Measurements from ENCODE around the gene FAM161B.
"Not testable (repeated sequence)": the region's sequence is repeated elsewhere in the genome, so short reads cannot be mapped to it uniquely, and the experiment has no call there.

Gene FAM161B

DNA sequence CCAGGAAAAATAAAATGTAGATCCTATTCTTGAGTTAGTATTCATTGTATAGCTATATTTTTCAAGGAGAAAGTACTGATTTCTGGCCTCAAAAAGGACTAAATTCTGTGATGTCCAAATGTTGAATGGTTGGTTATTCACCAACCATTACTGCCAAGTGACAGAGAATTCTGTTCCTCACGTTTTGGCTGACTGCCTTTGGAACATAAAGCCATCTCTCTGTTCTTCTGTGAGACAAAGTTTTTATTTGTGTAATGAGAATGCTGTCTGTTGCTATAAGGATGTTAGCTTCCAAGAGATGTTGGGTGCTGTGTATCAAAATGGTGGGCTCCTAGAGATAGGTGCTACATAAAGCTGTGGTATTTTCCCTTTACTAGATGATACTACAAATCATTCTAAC is 54.0 kb downstream of the FAM161B start:
- Histone ChIP-seq H3K9ac (ENCODE audit: low read length) (no peak overlapping the region), H3K9me3 (ENCODE audit: control insufficient read depth, insufficient read depth, low read depth, low read length) (no peaks in the 10 kb centered on the region), H3K4me1 (ENCODE audit: control insufficient read depth, insufficient read depth, low read length) (no peaks in the 10 kb centered on the region), H3K27ac (ENCODE audit: low read depth, low read length) (no peak overlapping the region), H3K4me3 (ENCODE audit: low read depth, low read length) (no peak overlapping the region), H3K27me3 (ENCODE audit: control insufficient read depth, insufficient read depth, low read length) (no peaks in the 10 kb centered on the region), H3K36me3 (ENCODE audit: control insufficient read depth, insufficient read depth, low read length) (peaks cover 70% of the 10 kb centered on the region)

DNA sequence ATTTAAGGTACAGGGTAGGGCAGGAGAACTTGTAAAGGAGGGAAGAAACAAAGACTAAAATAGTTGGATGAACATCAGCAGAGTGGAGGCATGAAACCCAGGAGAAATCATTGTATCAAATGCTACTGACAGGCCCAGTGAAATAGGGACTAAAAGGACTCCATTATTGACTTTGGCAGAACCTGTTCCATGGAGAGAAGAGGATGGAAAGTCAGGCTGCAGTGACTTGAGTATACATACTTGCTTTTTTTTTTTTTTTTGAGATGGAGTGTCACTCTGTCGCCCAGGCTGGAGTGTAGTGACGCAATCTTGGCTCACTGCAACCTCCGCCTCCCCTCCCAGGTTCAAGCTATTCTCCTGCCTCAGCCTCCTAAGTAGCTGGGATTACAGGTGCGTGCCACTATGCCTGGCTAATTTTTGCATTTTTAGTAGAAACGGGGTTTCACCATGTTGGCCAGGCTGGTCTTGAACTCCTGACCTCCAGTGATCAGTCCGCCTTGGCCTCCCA is 55.7 kb downstream of the FAM161B start:
- H3K4me1 ChIP-seq (ENCODE audit: control insufficient read depth, insufficient read depth, low read length); H3K4me3 ChIP-seq (ENCODE audit: low read depth, low read length); H3K9ac ChIP-seq (ENCODE audit: low read length); H3K9me3 ChIP-seq (ENCODE audit: control insufficient read depth, insufficient read depth, low read depth, low read length); H3K27ac ChIP-seq (ENCODE audit: low read depth, low read length); H3K27me3 ChIP-seq (ENCODE audit: control insufficient read depth, insufficient read depth, low read length): not testable (repeated sequence)
- H3K36me3 ChIP-seq (ENCODE audit: control insufficient read depth, insufficient read depth, low read length), result peaks cover 60% of the 10 kb centered on the region

DNA sequence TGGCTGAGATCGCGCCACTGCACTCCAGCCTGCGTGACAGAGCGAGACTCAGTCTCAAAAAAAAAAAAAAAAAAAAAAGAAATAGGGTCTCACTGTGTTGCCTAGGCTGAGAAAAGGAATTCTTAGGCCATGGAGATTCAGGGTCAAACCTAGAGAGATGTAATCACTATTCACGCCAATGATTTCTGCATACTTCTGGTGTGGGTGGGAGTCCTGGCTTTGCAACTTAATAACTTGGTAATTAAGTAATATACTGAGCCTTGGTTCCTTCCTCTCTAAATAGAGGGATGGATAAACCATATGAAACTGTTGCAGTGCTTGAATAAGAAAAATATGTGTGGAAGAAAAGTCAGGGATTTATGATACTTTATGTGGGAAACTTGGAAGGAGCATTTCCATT is 60.5 kb downstream of the FAM161B start:
- Histone ChIP-seq H3K4me3 (ENCODE audit: low read depth, low read length) (no peak overlapping the region), H3K36me3 (ENCODE audit: control insufficient read depth, insufficient read depth, low read length) (peaks cover 14% of the 10 kb centered on the region), H3K27ac (ENCODE audit: low read depth, low read length) (no peak overlapping the region), H3K4me1 (ENCODE audit: control insufficient read depth, insufficient read depth, low read length) (peaks cover 10% of the 10 kb centered on the region), H3K27me3 (ENCODE audit: control insufficient read depth, insufficient read depth, low read length) (no peaks in the 10 kb centered on the region), H3K9ac (ENCODE audit: low read length) (no peak overlapping the region), H3K9me3 (ENCODE audit: control insufficient read depth, insufficient read depth, low read depth, low read length) (no peaks in the 10 kb centered on the region)

DNA sequence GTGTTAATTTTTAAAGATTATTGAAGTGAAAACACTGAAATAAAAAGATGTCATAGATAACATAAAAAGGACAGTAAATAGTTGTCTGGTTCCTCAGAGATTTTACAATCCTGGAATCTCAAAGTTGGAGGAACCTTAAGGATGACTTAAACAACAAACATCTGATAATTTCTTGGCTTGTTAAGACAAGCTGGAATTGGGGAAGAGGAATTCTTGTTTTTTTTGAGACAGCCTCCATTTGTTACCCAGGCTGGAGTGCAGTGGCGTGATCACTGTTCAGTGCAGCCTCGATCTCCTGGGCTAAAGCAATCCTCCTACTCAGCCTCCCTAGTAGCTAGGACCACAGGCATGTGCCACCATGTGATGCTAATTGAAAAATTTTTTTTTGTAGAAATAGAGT is 60.9 kb downstream of the FAM161B start:
- Histone ChIP-seq H3K4me1 (ENCODE audit: control insufficient read depth, insufficient read depth, low read length) (peaks cover 10% of the 10 kb centered on the region), H3K36me3 (ENCODE audit: control insufficient read depth, insufficient read depth, low read length) (peaks cover 12% of the 10 kb centered on the region), H3K9me3 (ENCODE audit: control insufficient read depth, insufficient read depth, low read depth, low read length) (no peaks in the 10 kb centered on the region), H3K27ac (ENCODE audit: low read depth, low read length) (no peak overlapping the region), H3K9ac (ENCODE audit: low read length) (no peak overlapping the region), H3K4me3 (ENCODE audit: low read depth, low read length) (no peak overlapping the region), H3K27me3 (ENCODE audit: control insufficient read depth, insufficient read depth, low read length) (no peaks in the 10 kb centered on the region)

DNA sequence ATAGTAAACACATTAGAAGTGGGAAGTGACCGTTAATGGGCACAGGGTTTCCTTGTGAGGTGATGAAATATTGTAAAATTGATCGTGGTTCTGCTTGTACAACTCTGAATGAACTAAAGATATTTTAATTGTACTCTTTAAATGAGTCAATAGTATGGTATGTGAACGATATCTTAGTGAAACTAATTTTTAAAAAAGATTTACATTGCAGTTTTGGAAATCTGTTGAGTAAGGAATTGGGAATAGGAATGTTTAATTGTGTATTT is 61.5 kb downstream of the FAM161B start:
- Histone ChIP-seq H3K4me3 (ENCODE audit: low read depth, low read length) (peak overlapping the region; percentile 88), H3K9ac (ENCODE audit: low read length) (peak overlapping the region; percentile 29), H3K4me1 (ENCODE audit: control insufficient read depth, insufficient read depth, low read length) (peaks cover 10% of the 10 kb centered on the region)

DNA sequence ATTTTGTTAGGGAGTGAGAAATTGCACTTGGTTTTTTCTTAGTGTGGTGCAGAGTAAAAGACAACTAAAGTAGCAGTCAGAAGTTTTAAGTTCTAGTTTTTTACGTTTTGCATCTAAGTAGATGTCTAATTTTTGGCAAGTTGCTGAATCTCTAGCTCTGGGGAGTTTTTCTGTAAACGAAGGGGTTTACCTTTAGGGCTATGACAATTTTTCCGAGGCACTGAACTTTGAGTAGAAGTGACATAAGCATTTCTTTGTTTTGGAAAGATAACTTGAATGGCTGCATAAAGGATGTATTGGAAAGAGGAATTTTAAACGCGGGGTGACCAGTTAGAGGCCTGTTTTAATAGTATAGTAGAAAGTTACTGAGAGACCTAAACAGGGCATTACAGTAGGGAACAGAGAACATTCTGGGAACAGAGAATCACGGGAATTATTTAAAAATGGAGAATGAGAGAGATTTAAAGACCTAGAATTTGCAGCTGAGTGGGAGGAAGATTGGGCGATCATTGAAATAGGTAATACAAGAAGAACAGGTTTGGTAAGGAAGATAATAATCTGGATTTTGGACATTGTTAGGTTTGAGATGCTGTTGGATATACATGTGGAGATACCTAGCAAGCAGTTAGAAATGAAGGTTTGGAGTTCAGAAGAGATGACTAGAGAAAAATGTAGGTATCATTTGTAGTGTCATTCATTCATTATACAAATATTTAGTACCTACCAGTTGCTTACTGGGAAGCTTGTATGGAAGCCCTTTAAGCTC is 62.0 kb downstream of the FAM161B start:
- Histone ChIP-seq H3K9me3 (ENCODE audit: control insufficient read depth, insufficient read depth, low read depth, low read length) (no peaks in the 10 kb centered on the region), H3K4me3 (ENCODE audit: low read depth, low read length) (peak overlapping the region; percentile 88), H3K36me3 (ENCODE audit: control insufficient read depth, insufficient read depth, low read length) (peaks cover 5% of the 10 kb centered on the region), H3K27ac (ENCODE audit: low read depth, low read length) (peak overlapping the region; percentile 81; the same call in 1 of the 2 replicates), H3K4me1 (ENCODE audit: control insufficient read depth, insufficient read depth, low read length) (peaks cover 10% of the 10 kb centered on the region), H3K9ac (ENCODE audit: low read length) (peak overlapping the region; percentile 87), H3K27me3 (ENCODE audit: control insufficient read depth, insufficient read depth, low read length) (no peaks in the 10 kb centered on the region)

More for the DNA sequence above, 61.5 kb downstream of the FAM161B start:
- peaks cover 9% of the 10 kb centered on the region for H3K36me3 ChIP-seq (ENCODE audit: control insufficient read depth, insufficient read depth, low read length)
- H3K9me3 ChIP-seq (ENCODE audit: control insufficient read depth, insufficient read depth, low read depth, low read length), result no peaks in the 10 kb centered on the region
- H3K27ac ChIP-seq (ENCODE audit: low read depth, low read length), result no peak overlapping the region
- no peaks in the 10 kb centered on the region for H3K27me3 ChIP-seq (ENCODE audit: control insufficient read depth, insufficient read depth, low read length)

DNA sequence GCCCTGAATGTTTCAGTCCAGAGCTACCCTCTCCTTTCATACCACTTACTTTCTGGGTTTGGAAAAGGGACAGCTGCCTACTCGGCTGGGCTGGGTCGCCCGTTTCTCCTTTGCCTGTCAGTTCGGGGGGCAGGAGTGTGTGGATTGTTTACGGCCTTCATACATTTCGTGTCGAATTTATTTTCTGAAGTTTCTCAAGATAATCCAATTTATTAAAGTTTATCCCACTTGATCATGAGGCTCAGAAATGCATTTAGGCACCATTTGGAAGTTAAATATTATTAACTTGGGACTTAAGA is 62.6 kb downstream of the FAM161B start:
- Histone ChIP-seq H3K9me3 (ENCODE audit: control insufficient read depth, insufficient read depth, low read depth, low read length) (no peaks in the 10 kb centered on the region), H3K9ac (ENCODE audit: low read length) (peak overlapping the region; percentile 87), H3K27ac (ENCODE audit: low read depth, low read length) (peak overlapping the region; percentile 81; the same call in 1 of the 2 replicates), H3K4me1 (ENCODE audit: control insufficient read depth, insufficient read depth, low read length) (peaks cover 10% of the 10 kb centered on the region), H3K4me3 (ENCODE audit: low read depth, low read length) (peak overlapping the region; percentile 88), H3K36me3 (ENCODE audit: control insufficient read depth, insufficient read depth, low read length) (peaks cover 5% of the 10 kb centered on the region), H3K27me3 (ENCODE audit: control insufficient read depth, insufficient read depth, low read length) (no peaks in the 10 kb centered on the region)

DNA sequence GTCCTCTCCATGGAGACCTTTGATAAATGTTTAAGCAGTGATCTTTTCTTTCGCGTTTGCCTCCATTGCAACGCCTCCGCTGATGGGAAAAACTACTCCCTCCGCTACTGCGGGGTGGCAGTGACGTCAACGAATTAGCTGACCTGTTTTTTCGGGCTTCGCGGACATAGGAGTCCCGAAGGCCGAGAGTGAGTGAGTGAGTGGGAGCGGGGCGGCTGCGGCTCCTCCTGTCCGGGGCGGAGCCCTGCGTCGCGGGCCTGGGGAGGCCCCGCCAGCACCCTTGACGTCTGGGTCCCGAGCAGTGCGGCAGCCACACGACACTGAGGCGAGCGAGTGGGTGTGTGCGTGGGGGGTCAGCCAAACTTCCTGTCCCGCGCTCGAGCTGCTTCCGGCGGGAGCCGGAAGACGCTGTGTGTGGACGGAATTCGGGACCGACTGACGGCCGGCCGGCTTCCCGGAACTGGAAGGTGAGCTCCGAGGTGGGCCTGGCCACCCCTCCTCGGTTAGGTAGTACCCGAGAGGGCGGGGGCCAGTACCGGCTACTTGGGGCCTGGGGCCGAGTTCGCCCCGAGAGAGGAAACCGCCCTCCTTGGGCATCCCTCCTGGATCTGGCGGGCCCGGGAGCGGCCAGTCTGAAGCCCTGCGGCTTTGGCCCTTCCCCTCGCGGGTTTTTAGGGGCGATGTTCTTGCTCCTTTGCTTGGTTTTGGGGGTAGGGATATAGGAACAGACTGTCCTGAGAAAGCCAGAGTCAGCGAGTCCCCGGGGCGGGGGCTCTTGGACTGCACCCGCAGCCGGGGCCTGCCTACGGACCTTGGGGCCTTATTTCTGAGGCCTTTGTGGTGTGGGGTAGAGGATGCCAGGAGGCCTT is 63.2 kb downstream of the FAM161B start, which contains the start of gene ZNF410:
Gene ZNF410 (plus strand): TSS at position 411 of the 869 bp plus-strand sequence. CDS start 5,317 bp downstream, outside the sequence.
- Histone ChIP-seq H3K9ac (ENCODE audit: low read length) (peak within 1 kb of the TSS; percentile 87), H3K36me3 (ENCODE audit: control insufficient read depth, insufficient read depth, low read length) (peaks cover 9% of the 10 kb centered on the region), H3K27me3 (ENCODE audit: control insufficient read depth, insufficient read depth, low read length) (no peaks in the 10 kb centered on the region), H3K27ac (ENCODE audit: low read depth, low read length) (peak within 1 kb of the TSS; percentile 81; the same call in 1 of the 2 replicates), H3K9me3 (ENCODE audit: control insufficient read depth, insufficient read depth, low read depth, low read length) (no peaks in the 10 kb centered on the region), H3K4me3 (ENCODE audit: low read depth, low read length) (peak within 1 kb of the TSS; percentile 88), H3K4me1 (ENCODE audit: control insufficient read depth, insufficient read depth, low read length) (peaks cover 10% of the 10 kb centered on the region)

DNA sequence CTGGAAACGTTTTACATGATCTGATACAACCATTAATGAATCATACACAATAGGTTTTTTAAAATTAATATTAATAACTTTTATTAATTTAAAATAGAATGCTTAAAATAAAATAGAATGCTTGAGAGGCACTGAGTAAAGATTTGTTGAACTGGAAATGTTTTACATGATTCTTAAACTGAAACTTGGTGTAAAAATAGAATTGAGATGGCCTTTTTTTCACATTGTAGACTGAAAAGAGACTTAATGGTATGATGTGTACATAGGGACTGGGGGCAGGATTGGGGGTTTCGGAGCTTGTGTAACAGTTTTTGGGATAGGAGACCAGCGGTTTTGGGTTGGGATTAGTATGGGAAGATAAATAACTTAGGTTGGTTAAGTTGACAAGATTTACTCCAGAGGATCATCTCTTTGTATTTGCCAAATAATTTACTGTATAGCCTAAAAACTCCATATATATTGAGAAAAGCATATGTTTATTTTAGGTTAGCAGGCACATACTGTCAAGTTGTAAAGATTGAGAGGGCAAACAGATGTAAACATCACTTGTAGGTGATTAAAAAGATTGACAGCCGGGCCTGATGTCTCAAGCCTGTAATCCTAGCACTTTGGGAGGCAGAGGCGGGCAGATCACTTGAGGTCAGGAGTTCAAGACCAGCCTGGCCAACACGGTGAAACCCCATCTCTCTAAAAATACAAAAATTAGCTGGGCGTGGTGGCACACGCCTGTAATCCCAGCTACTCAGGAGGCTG is 65.3 kb downstream of the FAM161B start:
- Histone ChIP-seq H3K9ac (ENCODE audit: low read length) (no peak overlapping the region), H3K27ac (ENCODE audit: low read depth, low read length) (no peak overlapping the region), H3K36me3 (ENCODE audit: control insufficient read depth, insufficient read depth, low read length) (peaks cover 13% of the 10 kb centered on the region), H3K4me3 (ENCODE audit: low read depth, low read length) (no peak overlapping the region), H3K9me3 (ENCODE audit: control insufficient read depth, insufficient read depth, low read depth, low read length) (no peaks in the 10 kb centered on the region), H3K4me1 (ENCODE audit: control insufficient read depth, insufficient read depth, low read length) (peaks cover 10% of the 10 kb centered on the region), H3K27me3 (ENCODE audit: control insufficient read depth, insufficient read depth, low read length) (no peaks in the 10 kb centered on the region)
